H1 (cell line): ENCODE measurements around the gene IREB2. TPM values are rescaled to one million over a fixed set of nuclear protein-coding genes. Genes with fewer than 3 reads are reported as not detected.

Experiments
- CTCF ChIA-PET: fragments of 300-600 bp; sonication (Branson Sonifier 250); formaldehyde crosslinking; loops from one replicate; lab custom pipeline; 2021; ENCODE audit not compliant: partially characterized antibody; lab: Charles Lee
- POLR2A ChIA-PET: fragments of 300-600 bp; sonication (Branson Sonifier 250); formaldehyde crosslinking; loops from one replicate; lab custom pipeline; 2021; ENCODE audit warnings: inconsistent platforms; ENCODE audit not compliant: partially characterized antibody; lab: Charles Lee
- DNase-seq, 2 experiments: peaks; one replicate each; pipeline versions ENCODE4 v3.0.0 to v3.0.0-alpha.2; 2010 to 2022; ENCODE audit warnings: low spot score in 2 of 2, low read depth in 1 of 2, mixed read lengths in 1 of 2
- FAIRE-seq: peaks from 2 replicates; lab custom pipeline; 2011; peaks lifted over from hg19 to GRCh38; lab: Jason Lieb, UNC
- H2AFZ ChIP-seq: 2 replicates; pipeline ENCODE4 v1.8.1; 2012; ENCODE audit warnings: low read length, inconsistent platforms
- H2AK5ac ChIP-seq: 2 replicates; pipeline ENCODE4 v1.6.1; 2013; ENCODE audit warnings: low read depth, low read length
- H2BK120ac ChIP-seq: replicated peaks from 2 replicates; pipeline ENCODE3; 2013; ENCODE audit warnings: low read depth, low read length, inconsistent platforms
- H2BK12ac ChIP-seq: 2 replicates; pipeline ENCODE4 v1.6.1; 2013; ENCODE audit warnings: low read depth, low read length
- H2BK15ac ChIP-seq: 2 replicates; pipeline ENCODE4 v1.6.1; 2013; ENCODE audit warnings: low read length
- H2BK20ac ChIP-seq: 2 replicates; pipeline ENCODE4 v1.6.1; 2013; ENCODE audit warnings: low read length
- H2BK5ac ChIP-seq: 2 replicates; pipeline ENCODE4 v1.6.1; 2013; ENCODE audit warnings: low read depth, low read length
- H3K14ac ChIP-seq: 2 replicates; pipeline ENCODE4 v1.6.1; 2013; ENCODE audit warnings: inconsistent platforms; ENCODE audit not compliant: insufficient read length
- H3K18ac ChIP-seq: 2 replicates; pipeline ENCODE4 v1.6.1; 2013; ENCODE audit warnings: low read length; ENCODE audit errors: extremely low read depth
- H3K23ac ChIP-seq: 2 replicates; pipeline ENCODE4 v1.6.1; 2013; ENCODE audit warnings: inconsistent platforms; ENCODE audit not compliant: insufficient read length
- H3K23me2 ChIP-seq: 2 replicates; pipeline ENCODE4 v1.6.1; 2013; ENCODE audit warnings: low read depth, low read length
- H3K27ac ChIP-seq: 2 replicates; pipeline ENCODE4 v1.6.1; 2011; ENCODE audit warnings: low read depth, low read length, inconsistent platforms
- H3K27me3 ChIP-seq, 4 experiments: replicated peaks in 1 of 4; 1 replicate in 1 of 4; 2 replicates in 3 of 4; pipeline versions ENCODE4 v1.6.1 to v1.8.1; 2011 to 2013; ENCODE audit warnings: low read length in 3 of 4, mild to moderate bottlenecking in 3 of 4, inconsistent platforms in 2 of 4, mixed read lengths in 2 of 4, moderate library complexity in 1 of 4; ENCODE audit not compliant: control insufficient read depth in 3 of 4, insufficient read depth in 3 of 4; ENCODE audit errors: extremely low read depth in 1 of 4
- H3K36me3 ChIP-seq, 4 experiments: 2 replicates each; pipeline versions ENCODE4 v1.6.1 to v1.8.1; 2011 to 2013; ENCODE audit warnings: mild to moderate bottlenecking in 4 of 4, low read length in 3 of 4, moderate library complexity in 2 of 4, control low read depth in 1 of 4, inconsistent platforms in 1 of 4; ENCODE audit not compliant: insufficient read depth in 4 of 4, control insufficient read depth in 2 of 4
- H3K4ac ChIP-seq: replicated peaks from 2 replicates; pipeline ENCODE3; 2013; ENCODE audit warnings: low read length, low read depth, mixed read lengths, inconsistent platforms; ENCODE audit not compliant: insufficient read length
- H3K4me1 ChIP-seq, 4 experiments: replicated peaks in 1 of 4; 1 replicate in 1 of 4; 2 replicates in 3 of 4; pipeline versions ENCODE4 v1.6.1 to v1.8.1; 2011 to 2013; ENCODE audit warnings: low read length in 3 of 4, inconsistent platforms in 2 of 4, mixed read lengths in 1 of 4; ENCODE audit not compliant: insufficient read depth in 4 of 4, control insufficient read depth in 3 of 4
- H3K4me2 ChIP-seq, 2 experiments: 2 replicates each; pipeline versions ENCODE4 v1.6.1 to v1.8.1; 2011 to 2013; ENCODE audit warnings: low read depth in 2 of 2, low read length in 2 of 2, control low read depth in 1 of 2, inconsistent platforms in 1 of 2, mild to moderate bottlenecking in 1 of 2; ENCODE audit not compliant: insufficient read depth in 1 of 2
- H3K4me3 ChIP-seq, 4 experiments: fragments of 200-600, 300-600 bp in 1 of 4; sonication (generic), shearing (Covaris generic), sonication (Bioruptor Twin) in 1 of 4; 2 replicates each; pipeline versions ENCODE4 v1.5.1 to v1.8.1; 2011 to 2016; ENCODE audit warnings: low read length in 4 of 4, low read depth in 3 of 4, control low read depth in 2 of 4, inconsistent platforms in 2 of 4, mild to moderate bottlenecking in 2 of 4, mixed read lengths in 1 of 4, moderate library complexity in 1 of 4; ENCODE audit not compliant: insufficient read depth in 2 of 4; ENCODE audit errors: extremely low read depth in 1 of 4
- H3K56ac ChIP-seq: replicated peaks from 2 replicates; pipeline ENCODE3; 2013; ENCODE audit warnings: low read depth, mild to moderate bottlenecking, mixed read lengths, low read length, inconsistent platforms; ENCODE audit not compliant: insufficient read length
- H3K79me1 ChIP-seq: 2 replicates; pipeline ENCODE4 v1.6.1; 2013; ENCODE audit warnings: low read depth, low read length, control low read depth
- H3K79me2 ChIP-seq, 2 experiments: 2 replicates each; pipeline versions ENCODE4 v1.6.1 to v1.8.1; 2012 to 2013; ENCODE audit warnings: low read length in 2 of 2, mild to moderate bottlenecking in 2 of 2, inconsistent platforms in 1 of 2; ENCODE audit not compliant: insufficient read depth in 2 of 2, control insufficient read depth in 1 of 2
- H3K9ac ChIP-seq, 4 experiments: replicated peaks in 1 of 4; 1 replicate in 1 of 4; 2 replicates in 3 of 4; pipeline versions ENCODE4 v1.6.1 to v1.8.1; 2011 to 2013; ENCODE audit warnings: low read depth in 3 of 4, low read length in 3 of 4, control low read depth in 2 of 4, mild to moderate bottlenecking in 2 of 4, moderate library complexity in 2 of 4, inconsistent platforms in 1 of 4; ENCODE audit errors: extremely low read depth in 1 of 4
- H3K9me3 ChIP-seq, 2 experiments: 2 replicates each; pipeline versions ENCODE4 v1.6.1 to v1.8.1; 2012 to 2013; ENCODE audit warnings: mild to moderate bottlenecking in 2 of 2, moderate library complexity in 2 of 2, control low read depth in 1 of 2, inconsistent platforms in 1 of 2, low read depth in 1 of 2, low read length in 1 of 2, mixed read lengths in 1 of 2; ENCODE audit not compliant: insufficient read depth in 2 of 2
- H4K20me1 ChIP-seq, 2 experiments: replicated peaks in 1 of 2; 2 replicates each; pipeline versions ENCODE3 to v1.8.1; 2011 to 2013; ENCODE audit warnings: inconsistent platforms in 2 of 2, low read length in 2 of 2, mild to moderate bottlenecking in 1 of 2; ENCODE audit not compliant: insufficient read depth in 2 of 2, control insufficient read depth in 1 of 2
- H4K5ac ChIP-seq: 2 replicates; pipeline ENCODE4 v1.6.1; 2013; ENCODE audit warnings: low read length, low read depth, mixed read lengths, inconsistent platforms; ENCODE audit not compliant: insufficient read length
- H4K8ac ChIP-seq: 2 replicates; pipeline ENCODE4 v1.8.0; 2013; ENCODE audit warnings: mild to moderate bottlenecking, moderate library complexity, low read length, inconsistent platforms; ENCODE audit not compliant: insufficient read depth; ENCODE audit errors: extremely low read depth
- H4K91ac ChIP-seq: replicated peaks from 2 replicates; pipeline ENCODE3; 2013; ENCODE audit warnings: low read length, mixed read lengths, inconsistent platforms; ENCODE audit not compliant: insufficient read length
- GABPA ChIP-seq: IDR thresholded peaks from 2 replicates; pipeline ENCODE4 v1.6.1; 2011; ENCODE audit warnings: mild to moderate bottlenecking, low read length, moderate library complexity, borderline replicate concordance; ENCODE audit not compliant: insufficient read depth
- KDM5A ChIP-seq: fragments of 200-600 bp; IDR thresholded peaks from 2 replicates; pipeline ENCODE4 v1.7.1; 2012; ENCODE audit warnings: mild to moderate bottlenecking, low read length, inconsistent platforms, mixed read lengths
- RBBP5 ChIP-seq: IDR thresholded peaks from 2 replicates; pipeline ENCODE4 v1.7.1; 2012; ENCODE audit warnings: low read depth, mild to moderate bottlenecking, inconsistent platforms, low read length, moderate library complexity, borderline replicate concordance
- SIN3A ChIP-seq, 2 experiments: IDR thresholded peaks in 1 of 2; conservative IDR thresholded peaks in 1 of 2; 2 replicates each; pipeline ENCODE4 v1.6.1; 2011 to 2012; ENCODE audit warnings: low read length in 2 of 2, improper control_type of control experiment in 1 of 2, low read depth in 1 of 2, mild to moderate bottlenecking in 1 of 2
- SIRT6 ChIP-seq: IDR thresholded peaks from one replicate; pipeline ENCODE4 v1.7.1; 2012; ENCODE audit warnings: low read length, inconsistent platforms
- SP1 ChIP-seq: IDR thresholded peaks from 2 replicates; pipeline ENCODE4 v1.6.1; 2011; ENCODE audit warnings: low read depth, low read length
- SRF ChIP-seq: IDR thresholded peaks from 2 replicates; pipeline ENCODE4 v1.6.1; 2011; ENCODE audit warnings: mild to moderate bottlenecking, low read depth, low read length, moderate library complexity
- TAF1 ChIP-seq: IDR thresholded peaks from 2 replicates; pipeline ENCODE4 v1.6.1; 2011; ENCODE audit warnings: mild to moderate bottlenecking, low read depth, low read length
- TAF7 ChIP-seq: optimal IDR thresholded peaks from 2 replicates; pipeline ENCODE3; 2011; ENCODE audit warnings: low read depth, mild to moderate bottlenecking, inconsistent platforms, low read length, moderate library complexity, borderline replicate concordance
- TEAD4 ChIP-seq: IDR thresholded peaks from 2 replicates; pipeline ENCODE4 v1.6.1; 2012; ENCODE audit warnings: low read depth, low read length, inconsistent platforms, mixed read lengths
- WGBS, 2 experiments: shearing (Covaris generic) in 1 of 2; methylation state at CpG; one replicate each; pipeline versions ENCODE4 v1.1.6 to v1.1.7; 2013 to 2015; ENCODE audit warnings: low lambda C conversion rate in 2 of 2, mixed read lengths in 2 of 2, inconsistent platforms in 1 of 2, low coverage in 1 of 2, missing lambda C conversion rate in 1 of 2; ENCODE audit not compliant: insufficient replicate concordance in 2 of 2, insufficient coverage in 1 of 2, insufficient read length in 1 of 2; ENCODE audit errors: extremely low coverage in 1 of 2, missing lambda C conversion rate in 1 of 2; 5-methylcytosine and 5-hydroxymethylcytosine counted together
- polyA plus RNA-seq, 7 experiments: library from polyadenylated mRNA; depleted of rRNA in 3 of 7; stranded (reverse) in 5 of 7; unstranded in 2 of 7; fragments of >200 nt in 5 of 7; fragments of 200-250 nt in 2 of 7; gene quantifications; 1 replicate in 5 of 7; 2 replicates in 1 of 7; 4 replicates in 1 of 7; pipeline versions ENCODE4 v1.2.1 to v1.2.3, GENCODE V29; 2011 to 2013; ENCODE audit warnings: missing spikeins in 2 of 7, mixed read lengths in 2 of 7
- total RNA-seq: library from RNA; stranded (reverse); fragmentation: NEBNext Ultra II Directional; extraction: Animal tissue kit (Norgen Biotek cat#: 25700); gene quantifications from 2 replicates; pipeline ENCODE4 v1.2.1, GENCODE V29; 2021

The IREB2 gene
- total and polyA plus RNA-seq, 2 of the 8 experiments (the other 6 are each of a cell fraction or from before 2014, with no cell fraction given) = 21.0 to 103 TPM

GRCh38 chr15:78457101-78457500 lies 19.1 kb downstream of the IREB2 start:
- no peak overlapping the region for H4K8ac ChIP-seq
- H4K91ac ChIP-seq = no peak overlapping the region
- no peak overlapping the region for H4K5ac ChIP-seq
- H2BK120ac ChIP-seq = no peak overlapping the region
- H3K79me1 ChIP-seq = peaks cover 8% of the 10 kb centered on the region
- no peak overlapping the region for H2BK15ac ChIP-seq
- FAIRE-seq = no peak
- no peaks in the 10 kb centered on the region for H3K9me3 ChIP-seq
- H3K4me1 ChIP-seq = peaks cover 0 to 10% (median under 1%) of the 10 kb centered on the region in 4 experiments; a peak in 1 of 7 replicates
- no peak for DNase-seq
- CTCF ChIA-PET = interaction anchor here (0.6 kb wide), 1 partner anchor 24 kb away, joined by 3 read pairs; no protein-coding TSS in a partner anchor
- POLR2A ChIA-PET = interaction anchor here (1.1 to 2.3 kb wide), 3 partner anchors 9 to 158 kb away, joined by 4 to 8 read pairs (median 4); partner anchors contain the start of genes IREB2 and SKIC8
- no peak overlapping the region for H2AFZ ChIP-seq
- H3K23me2 ChIP-seq = no peaks in the 10 kb centered on the region
- H2AK5ac ChIP-seq = no peak overlapping the region
- 85% methylated on average over 1 of the region's 1 CpG; no CpG with 5 or more reads in 1 of the 2 experiments for WGBS, 2 experiments
- no peak overlapping the region for H3K14ac ChIP-seq
- no peak overlapping the region for H2BK20ac ChIP-seq
- H3K4me2 ChIP-seq = no peak overlapping the region
- no peak overlapping the region for H3K23ac ChIP-seq
- no peak overlapping the region for H2BK5ac ChIP-seq
- no peak overlapping the region for H2BK12ac ChIP-seq
- no peak overlapping the region for H3K27ac ChIP-seq
- H3K79me2 ChIP-seq = peaks cover 19 to 98% of the 10 kb centered on the region in 2 experiments
- no peak overlapping the region for H3K4me3 ChIP-seq
- H3K27me3 ChIP-seq = no peaks in the 10 kb centered on the region
- no peak overlapping the region for H3K18ac ChIP-seq
- H3K9ac ChIP-seq = no peak overlapping the region
- H3K36me3 ChIP-seq = peaks cover 0 to 4% (median 0%) of the 10 kb centered on the region in 4 experiments; a peak in 1 of 8 replicates
- H3K56ac ChIP-seq = no peak overlapping the region
- H4K20me1 ChIP-seq = peaks cover 5 to 8% of the 10 kb centered on the region in 2 experiments
- H3K4ac ChIP-seq = no peak overlapping the region
- no peak for TF ChIP-seq GABPA
- TF ChIP-seq SRF = no peak
- no peak for TF ChIP-seq SIRT6
- TF ChIP-seq TAF1 = no peak
- no peak for TF ChIP-seq RBBP5
- no peak for TF ChIP-seq TEAD4
- TF ChIP-seq TAF7 = no peak
- TF ChIP-seq SP1 = no peak
- TF ChIP-seq KDM5A = no peak
- no peak for TF ChIP-seq SIN3A (conservative IDR thresholded peaks at IDR 0.05 in 1 of 2, IDR thresholded peaks at IDR 0.05 in 1 of 2; ENCODE audit: low read depth in 1 of 2, low read length in 2 of 2)
